GM18867 (cell line): ENCODE measurements around the gene CUX1.
"Not testable (repeated sequence)": the region's sequence is repeated elsewhere in the genome, so short reads cannot be mapped to it uniquely, and the experiment has no call there.

Experiments used
- ATAC-seq: cut with Tn5 transposase; IDR thresholded peaks from one replicate; pipeline ENCODE4 v1.9.1; 2021; ENCODE audit warnings: mild to moderate bottlenecking, moderate library complexity; ENCODE audit not compliant: unreplicated experiment

CUX1 gene

DNA sequence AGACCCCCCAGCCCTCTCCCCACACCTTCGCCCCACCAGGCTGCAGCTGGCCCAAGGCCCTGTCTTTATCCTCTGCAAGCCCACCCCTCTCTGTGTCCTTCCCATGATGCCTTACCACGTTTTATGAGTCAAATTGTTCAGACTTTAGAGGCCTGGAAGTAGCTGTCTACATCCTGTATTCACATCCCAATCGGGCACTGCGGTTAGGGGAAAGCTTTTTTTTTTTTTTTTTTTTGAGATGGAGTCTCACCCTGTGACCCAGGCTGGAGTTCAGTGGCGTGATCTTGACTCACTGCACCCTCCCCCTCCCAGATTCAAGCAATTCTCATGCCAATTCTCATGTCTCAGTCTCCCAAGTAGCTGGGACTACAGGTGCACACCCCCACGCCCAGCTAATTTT lies 347.7 kb downstream of the CUX1 start:
- no peak for ATAC-seq

DNA sequence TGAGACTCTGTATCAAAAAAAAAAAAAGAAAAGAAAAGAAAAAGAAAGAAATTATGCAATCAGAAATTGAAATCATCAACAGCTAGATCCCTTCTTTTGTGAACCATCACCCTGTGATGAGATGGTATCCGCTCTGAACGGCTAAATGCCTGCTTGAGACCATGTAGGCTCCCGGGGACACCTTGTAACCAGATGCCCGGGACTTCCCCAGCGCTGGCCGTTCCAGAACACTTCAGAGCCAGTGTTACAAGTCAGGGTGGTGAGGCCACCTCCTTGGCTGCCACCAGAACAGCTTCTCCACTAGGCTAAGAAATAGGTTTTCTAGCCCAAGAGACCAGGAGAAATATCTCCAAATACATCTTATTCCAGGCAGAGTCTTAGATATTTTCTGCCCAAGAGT lies 349.8 kb downstream of the CUX1 start:
- no peak for ATAC-seq

GRCh38 chr7:102169651-102170392 lies 352.4 kb downstream of the CUX1 start:
- ATAC-seq = no peak

DNA sequence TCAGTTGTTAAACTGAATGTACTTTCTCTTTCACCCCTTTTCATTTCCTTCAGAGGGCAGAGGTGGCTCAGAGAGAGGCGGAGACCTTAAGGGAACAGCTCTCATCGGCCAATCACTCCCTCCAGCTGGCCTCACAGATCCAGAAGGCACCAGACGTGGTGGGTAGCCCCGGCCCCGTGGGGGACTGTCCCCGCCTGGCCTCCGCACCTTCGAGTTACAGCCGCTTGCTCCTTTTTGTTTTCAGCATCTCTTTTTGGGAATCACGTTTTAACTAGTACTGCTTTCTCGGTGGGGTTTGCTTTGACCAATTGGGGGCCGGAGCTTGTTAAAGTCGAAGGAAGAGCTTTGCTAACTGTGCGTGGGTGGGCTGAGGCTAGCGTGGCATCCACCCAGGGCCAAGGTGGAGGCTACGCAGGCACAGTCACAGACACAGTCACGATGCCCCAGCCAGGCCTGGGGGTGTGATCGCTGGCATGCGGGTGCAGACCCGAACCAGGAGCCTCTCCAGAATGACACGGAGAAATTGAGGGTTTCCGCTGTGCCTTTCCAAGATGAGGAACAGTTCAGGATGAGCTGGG lies 353.1 kb downstream of the CUX1 start:
- ATAC-seq = no peak

DNA sequence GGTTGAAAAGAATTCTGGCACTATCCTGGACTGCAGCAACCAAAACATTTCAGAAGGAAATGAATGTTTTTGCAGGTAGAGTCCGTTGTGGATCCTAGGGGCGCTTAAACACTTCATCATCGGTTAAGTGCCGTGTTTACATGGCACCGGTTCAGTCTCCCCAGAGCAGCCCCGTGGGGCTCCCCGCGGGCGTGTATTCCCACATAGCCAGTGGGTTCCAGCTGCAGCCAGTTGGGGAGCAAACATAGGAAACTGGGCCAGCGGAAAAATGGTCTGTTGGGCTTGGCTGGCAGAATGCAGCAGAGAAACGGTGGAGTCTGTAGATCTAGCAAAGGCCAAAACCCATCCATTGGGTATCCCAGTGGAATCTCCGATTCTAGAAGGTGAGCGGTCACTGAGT lies 356.2 kb downstream of the CUX1 start:
- no peak for ATAC-seq

DNA sequence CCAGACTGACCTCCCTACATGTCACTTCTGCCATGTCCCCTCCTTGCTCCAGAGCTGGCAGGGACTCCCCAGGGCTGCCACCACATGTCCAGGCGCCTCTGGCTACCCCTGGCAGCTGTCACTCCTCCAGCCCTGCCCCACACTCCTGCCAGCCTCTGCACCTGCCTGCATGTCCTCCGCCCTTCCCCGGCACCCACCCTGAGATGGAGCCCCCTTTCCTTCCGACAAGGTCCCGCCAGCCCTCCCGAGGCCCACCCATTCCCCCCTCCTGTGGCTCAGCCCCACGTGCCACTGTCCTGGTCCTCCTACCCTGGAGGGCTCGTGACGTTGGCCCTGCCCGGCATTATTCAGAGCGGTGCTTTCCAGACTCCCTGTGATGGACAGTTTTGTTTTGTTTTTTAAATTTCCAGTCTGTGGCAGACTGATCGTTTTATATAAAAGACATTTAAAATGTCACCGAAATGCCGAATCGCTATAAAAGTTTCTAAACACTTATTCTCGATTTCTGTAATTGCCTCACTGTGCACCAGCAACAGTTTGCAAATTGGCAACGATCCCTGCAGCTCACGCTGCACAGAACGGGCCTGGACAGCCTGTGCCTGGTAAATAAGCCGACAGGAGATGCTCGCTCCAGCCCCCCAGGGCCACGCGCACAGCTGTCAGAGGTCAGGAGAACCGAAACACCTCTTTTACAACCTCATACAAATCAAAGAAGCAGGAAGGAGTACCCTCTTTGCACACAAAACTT lies 358.2 kb downstream of the CUX1 start:
- no peak for ATAC-seq

- ATAC-seq = no peak
Observed at GRCh38 chr7:102178410-102178809, 361.0 kb downstream of the CUX1 start.

GRCh38 chr7:102180727-102181126 lies 363.3 kb downstream of the CUX1 start:
- ATAC-seq = no peak

DNA sequence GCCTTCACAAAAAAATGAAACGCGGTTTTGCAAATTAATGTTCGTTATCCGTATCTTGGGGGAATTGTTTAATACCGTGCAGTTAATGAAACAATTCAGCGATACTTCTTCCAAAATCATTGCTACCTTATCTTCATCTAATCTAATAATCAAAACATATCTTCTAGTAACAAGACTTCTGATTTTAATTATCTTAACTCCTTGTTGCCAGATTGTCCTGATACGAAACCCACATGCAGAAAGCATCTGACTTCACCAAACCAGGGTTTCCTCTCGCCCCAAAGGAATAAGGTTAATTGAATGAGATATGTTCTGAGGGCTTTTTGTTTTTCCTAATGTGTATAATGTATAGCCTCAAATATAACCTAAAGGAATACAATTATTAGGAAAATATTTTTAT lies 364.1 kb downstream of the CUX1 start:
- ATAC-seq = no peak

GRCh38 chr7:102182016-102182415 lies 364.6 kb downstream of the CUX1 start:
- no peak for ATAC-seq

- ATAC-seq = not testable (repeated sequence)
Observed at GRCh38 chr7:102183848-102184247, 366.4 kb downstream of the CUX1 start.

- ATAC-seq = no peak
Observed at GRCh38 chr7:102184303-102184702, 366.9 kb downstream of the CUX1 start.

- ATAC-seq = no peak
Observed at GRCh38 chr7:102185796-102186195, 368.4 kb downstream of the CUX1 start.

GRCh38 chr7:102186306-102186705 lies 368.9 kb downstream of the CUX1 start:
- no peak for ATAC-seq

GRCh38 chr7:102188746-102189145 lies 371.3 kb downstream of the CUX1 start:
- ATAC-seq = no peak

DNA sequence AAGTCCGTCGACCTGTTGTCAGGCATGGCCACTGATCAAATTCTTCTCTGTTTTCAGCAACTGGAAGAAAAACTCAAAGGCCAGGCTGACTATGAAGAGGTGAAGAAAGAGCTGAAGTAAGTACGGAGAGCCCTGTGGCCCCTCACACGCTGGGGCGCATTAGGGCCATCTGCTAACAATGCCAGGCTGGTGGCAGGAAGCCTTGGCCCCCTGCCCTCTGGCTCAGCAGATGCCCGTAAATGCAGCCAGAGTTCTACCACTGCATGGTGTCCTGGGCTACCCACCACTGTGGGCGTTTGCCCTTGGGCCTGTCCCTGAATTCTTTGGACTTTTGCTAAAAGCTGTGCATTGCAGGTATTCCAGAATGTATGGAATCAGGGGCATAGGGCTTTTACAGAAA lies 372.3 kb downstream of the CUX1 start:
- no peak for ATAC-seq

GRCh38 chr7:102190776-102191350 lies 373.4 kb downstream of the CUX1 start:
- no peak for ATAC-seq

- ATAC-seq = no peak
Observed at GRCh38 chr7:102191556-102192379, 374.3 kb downstream of the CUX1 start.

GRCh38 chr7:102192790-102193189 lies 375.4 kb downstream of the CUX1 start:
- no peak for ATAC-seq

GRCh38 chr7:102193806-102194205 lies 376.4 kb downstream of the CUX1 start:
- no peak for ATAC-seq

- no peak for ATAC-seq
Observed at GRCh38 chr7:102195361-102195760, 377.9 kb downstream of the CUX1 start.
